Umbilical cord (tissue), 2 donors: ENCODE measurements around the gene COL20A1. TPM values are rescaled to one million over a fixed set of nuclear protein-coding genes. Genes with fewer than 3 reads are reported as not detected.
A peak's percentile ranks its signal among the peaks of the same experiment; 100 is the strongest.

Experiments used
- DNase-seq: peaks from one replicate; pipeline ENCODE4 v3.0.0-alpha.2; 2015; ENCODE audit warnings: low spot score
- total RNA-seq: library from RNA; depleted of rRNA; stranded (reverse); fragments of >200 nt; gene quantifications from one replicate; pipeline ENCODE4 v1.2.3, GENCODE V29; 2014; ENCODE audit warnings: low replicate concordance; ENCODE audit not compliant: insufficient read depth

COL20A1 gene
- total RNA-seq, 1 donor from 2014 or later, result 1.2 TPM

DNA sequence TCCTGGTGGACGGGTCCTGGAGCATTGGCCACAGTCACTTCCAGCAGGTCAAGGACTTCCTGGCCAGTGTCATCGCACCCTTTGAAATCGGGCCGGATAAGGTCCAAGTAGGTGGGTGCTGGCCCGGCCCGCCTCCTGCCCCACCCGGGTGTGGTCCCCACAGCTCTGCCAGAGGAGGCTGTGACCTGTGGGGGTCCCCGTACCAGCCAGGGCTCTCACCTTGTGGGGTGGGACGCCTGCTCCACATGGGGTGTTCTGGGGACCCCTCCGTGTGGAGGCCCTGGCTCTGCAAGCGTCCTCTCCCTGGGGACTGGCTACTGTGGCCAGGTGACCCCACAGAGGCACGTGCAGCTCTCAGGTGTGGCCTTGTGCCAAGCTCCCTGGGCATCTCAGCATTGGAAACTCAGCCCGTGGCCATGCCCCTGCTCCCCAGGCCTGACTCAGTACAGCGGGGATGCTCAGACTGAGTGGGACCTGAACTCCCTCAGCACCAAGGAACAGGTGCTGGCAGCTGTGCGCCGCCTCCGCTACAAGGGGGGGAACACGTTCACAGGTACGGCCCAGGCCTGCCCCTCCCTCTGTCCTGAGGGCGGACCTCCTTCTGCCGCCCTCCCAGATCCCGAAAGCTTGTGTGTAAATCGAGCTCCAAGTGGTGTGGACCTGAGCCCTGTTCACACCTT, 14.7 kb downstream of the COL20A1 start:
- DNase-seq, result no peak

DNA sequence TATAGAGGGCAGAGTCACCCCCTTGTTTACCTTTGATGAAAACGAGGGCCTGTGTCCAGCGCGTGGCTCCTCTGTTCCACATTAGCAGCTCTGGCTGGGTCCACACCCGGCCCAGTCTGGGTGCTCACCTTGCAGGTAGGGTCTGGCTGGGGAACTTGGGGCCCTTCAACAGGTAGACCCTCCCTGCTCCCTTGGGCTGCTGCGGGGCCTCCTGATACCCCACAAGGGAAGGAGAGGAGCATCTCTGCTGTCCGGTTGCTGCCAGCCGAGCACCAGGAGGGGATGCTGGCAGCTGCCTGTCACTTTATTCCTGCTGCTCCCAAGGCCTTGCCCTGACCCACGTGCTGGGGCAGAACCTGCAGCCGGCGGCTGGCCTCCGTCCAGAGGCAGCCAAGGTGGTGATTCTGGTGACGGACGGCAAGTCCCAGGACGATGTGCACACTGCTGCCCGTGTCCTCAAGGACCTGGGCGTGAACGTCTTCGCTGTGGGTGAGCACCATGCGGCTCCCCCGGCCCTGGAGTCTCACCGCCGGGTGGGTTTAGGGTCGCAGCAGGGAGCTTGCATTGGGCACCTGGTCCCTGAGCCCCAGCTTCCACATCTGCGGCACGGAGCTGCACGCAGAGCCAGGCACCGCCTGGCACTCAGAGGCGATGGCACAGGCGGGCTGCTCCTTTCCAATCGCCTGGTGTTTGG, 15.4 kb downstream of the COL20A1 start:
- DNase-seq, result no peak

DNA sequence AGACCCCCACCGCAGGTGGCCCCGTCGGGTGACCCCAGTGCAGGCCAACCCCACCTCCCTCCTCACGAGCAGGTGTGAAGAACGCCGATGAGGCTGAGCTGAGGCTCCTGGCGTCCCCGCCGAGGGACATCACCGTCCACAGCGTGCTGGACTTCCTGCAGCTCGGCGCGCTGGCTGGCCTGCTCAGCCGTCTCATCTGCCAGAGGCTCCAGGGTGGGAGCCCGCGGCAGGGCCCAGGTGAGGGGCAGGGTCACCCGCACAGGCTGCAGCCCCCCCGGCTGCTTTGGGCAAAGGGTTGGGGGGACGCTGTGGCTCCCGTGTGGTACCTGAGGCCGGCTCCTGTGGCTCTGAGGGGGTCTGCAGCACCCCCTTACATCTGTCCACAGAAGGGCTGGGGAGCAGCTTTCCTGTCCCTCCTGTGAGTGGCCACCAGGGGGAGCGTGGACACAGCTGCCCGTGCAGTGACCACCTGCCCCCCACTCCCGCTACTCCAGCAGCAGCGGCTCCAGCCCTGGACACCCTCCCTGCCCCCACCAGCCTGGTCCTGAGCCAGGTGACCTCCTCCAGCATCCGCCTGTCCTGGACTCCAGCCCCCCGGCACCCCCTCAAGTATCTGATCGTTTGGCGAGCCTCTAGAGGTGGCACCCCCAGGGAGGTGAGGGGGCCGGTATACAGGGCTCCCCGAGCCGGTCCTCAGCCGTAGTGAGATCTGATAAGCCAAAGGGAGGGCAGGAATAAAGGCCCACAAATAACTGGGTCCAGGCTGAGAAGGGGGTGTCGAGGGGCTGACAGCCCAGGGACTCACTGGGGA, 16.5 kb downstream of the COL20A1 start:
- no peak for DNase-seq

DNA sequence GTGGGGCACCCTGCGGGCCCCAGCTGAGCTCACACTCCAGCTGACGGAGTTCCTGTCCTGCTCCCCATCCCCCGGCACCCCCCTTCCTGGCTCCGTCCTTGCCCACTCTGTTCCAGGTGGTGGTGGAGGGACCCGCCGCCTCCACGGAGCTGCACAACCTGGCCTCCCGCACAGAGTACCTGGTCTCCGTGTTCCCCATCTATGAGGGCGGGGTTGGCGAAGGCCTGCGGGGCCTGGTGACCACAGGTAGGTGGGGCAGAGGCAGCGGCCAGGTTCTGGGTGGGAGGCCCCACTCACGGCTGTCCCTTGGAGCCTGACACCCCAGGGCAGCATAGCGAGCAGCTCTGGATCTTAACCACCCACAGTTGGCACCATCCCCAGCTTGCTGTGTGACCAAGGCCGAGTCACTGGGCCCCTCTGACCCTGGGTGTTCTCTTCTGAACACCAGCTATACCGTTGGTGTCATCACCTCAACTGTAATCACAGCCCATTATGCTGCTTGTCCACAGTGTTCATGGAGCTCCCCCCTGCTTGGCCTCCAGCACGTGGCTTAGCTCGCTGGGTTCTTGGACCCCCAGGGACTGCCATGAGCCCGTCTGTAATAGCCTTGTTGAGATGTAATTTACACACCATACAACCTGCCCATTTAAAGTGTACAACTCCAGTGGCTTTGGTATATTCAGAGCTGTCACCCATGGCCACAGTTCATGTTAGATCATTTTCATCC, 17.4 kb downstream of the COL20A1 start:
- DNase-seq, result no peak

DNA sequence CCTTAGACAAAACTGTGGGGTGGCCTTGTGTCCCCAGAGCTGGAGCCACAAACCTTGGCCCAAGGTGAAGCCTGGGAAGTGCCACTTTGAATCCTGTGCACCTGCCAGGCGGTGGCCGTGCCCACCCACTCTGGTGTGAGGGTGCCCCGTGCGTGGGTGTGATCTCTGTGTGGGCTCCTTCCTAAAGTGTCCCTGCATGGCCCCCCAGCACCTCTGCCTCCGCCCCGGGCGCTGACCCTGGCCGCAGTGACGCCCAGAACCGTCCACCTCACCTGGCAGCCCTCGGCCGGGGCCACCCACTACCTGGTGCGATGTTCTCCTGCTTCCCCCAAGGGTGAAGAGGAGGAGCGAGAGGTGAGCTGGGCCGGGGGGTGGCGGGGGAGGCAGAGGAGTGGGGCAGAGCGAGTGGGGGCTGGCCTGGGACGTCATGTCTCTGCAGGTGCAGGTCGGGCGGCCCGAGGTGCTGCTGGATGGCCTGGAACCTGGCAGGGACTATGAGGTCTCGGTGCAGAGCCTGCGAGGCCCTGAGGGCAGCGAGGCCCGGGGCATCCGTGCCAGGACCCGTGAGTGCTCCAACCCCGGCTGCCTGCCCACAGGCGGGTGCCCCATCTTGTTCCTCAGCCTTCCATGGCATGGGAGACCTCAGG, 18.3 kb downstream of the COL20A1 start:
- DNase-seq, result no peak

DNA sequence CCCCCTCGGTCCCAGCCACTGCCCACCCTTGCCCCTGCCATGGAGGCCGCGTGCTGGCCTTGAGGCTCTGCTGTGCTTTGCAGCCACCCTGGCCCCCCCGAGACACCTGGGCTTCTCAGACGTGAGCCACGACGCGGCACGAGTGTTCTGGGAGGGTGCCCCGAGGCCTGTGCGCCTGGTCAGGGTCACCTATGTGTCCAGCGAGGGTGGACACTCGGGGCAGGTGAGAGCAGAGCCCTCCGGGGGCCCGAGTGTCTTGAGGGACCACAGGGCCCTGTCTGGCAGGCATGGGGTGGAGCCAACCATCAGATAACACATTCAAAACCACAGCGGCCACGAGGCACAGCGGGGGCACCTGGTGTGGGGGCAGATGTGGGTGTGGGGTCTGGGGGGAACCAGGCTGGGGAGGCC, 18.9 kb downstream of the COL20A1 start:
- DNase-seq, result no peak

DNA sequence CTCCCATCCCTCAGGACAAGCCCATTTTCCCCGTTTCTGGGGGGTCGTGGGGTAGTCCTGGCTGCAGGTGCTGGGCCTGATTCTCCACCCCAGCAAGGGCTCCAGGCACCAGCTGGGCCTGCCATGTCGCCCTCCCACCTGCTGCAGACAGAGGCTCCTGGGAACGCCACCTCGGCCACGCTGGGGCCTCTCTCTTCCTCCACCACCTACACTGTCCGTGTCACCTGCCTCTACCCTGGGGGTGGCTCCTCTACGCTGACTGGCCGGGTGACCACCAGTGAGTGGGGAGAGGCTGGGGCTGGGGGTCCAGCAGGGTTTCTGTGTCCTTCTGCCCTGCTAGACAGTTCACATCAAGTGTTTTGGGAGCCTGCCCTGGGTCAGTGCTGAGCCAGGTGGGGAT, 19.3 kb downstream of the COL20A1 start:
- no peak for DNase-seq

DNA sequence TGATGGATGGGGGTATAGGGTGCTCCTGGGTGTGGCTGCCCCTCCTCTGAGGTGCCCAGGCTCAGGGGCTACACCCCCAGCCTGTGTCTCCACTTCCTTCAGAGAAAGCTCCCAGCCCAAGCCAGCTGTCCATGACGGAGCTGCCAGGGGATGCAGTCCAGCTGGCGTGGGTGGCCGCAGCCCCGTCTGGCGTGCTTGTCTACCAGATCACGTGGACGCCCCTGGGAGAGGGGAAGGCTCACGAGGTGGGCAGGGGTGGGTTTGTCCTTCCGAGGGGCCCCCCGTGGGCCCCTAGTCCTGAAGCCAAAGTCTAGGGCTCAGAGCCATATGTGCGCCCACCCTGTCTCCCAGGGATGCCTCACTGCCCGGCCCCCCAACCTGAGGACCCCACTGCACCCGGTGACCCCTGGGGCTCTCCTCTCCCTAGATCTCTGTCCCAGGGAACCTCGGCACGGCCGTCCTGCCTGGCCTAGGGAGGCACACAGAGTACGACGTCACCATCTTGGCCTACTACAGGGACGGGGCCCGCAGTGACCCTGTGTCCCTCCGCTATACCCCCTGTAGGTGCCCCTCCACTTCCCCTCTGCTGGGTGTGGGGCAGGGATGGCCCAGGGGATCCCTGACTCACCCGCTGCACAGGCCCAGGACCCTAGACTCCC, 19.8 kb downstream of the COL20A1 start:
- peak; percentile 40 for DNase-seq

DNA sequence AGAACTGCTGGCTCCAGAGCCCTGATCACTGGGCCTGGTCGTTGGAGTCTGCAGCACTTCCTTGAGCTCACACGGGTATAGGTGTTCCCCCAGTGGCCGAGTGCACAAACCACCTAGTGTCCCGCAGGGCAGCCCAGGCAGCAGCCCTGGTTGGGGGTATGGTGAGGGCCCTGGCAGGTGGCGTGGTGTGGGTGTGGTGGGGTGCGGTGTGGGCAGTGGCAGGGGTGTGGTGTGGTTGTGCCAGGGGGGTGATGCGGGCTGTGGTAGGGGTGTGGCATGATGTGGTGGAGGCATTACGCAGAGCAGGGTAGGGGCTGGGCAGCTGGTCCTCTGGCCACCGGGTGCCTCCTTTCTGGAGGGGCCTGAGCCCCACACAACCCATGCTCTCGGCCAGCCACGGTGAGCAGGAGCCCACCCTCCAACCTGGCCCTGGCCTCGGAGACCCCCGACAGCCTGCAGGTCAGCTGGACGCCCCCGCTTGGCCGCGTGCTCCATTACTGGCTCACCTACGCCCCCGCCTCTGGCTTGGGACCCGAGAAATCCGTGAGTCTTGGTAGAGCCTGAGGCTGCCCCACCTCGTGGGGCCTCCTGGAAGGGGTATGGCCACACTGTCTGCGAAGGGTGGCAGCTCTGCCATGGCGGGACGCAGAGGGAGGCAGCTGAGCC, 20.5 kb downstream of the COL20A1 start:
- no peak for DNase-seq

DNA sequence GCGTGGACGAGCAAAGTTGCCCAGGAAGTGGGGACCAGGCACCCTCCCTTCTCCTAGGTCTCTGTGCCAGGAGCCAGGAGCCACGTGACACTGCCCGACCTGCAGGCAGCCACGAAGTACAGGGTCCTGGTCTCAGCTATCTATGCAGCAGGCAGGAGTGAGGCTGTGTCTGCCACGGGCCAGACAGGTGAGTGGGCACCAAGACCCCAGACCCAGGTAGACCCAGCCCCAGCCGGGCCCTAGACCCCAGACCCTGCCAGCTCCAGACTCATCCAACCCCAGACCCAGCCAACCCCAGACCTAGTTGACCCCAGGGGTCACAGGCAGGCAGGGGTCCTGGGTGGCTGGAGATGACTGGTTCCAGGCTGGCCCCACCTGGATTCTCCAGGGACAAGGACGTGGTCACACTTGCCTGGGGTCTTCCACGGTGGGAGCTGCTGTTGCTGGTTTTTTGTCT, 21.1 kb downstream of the COL20A1 start:
- no peak for DNase-seq

DNA sequence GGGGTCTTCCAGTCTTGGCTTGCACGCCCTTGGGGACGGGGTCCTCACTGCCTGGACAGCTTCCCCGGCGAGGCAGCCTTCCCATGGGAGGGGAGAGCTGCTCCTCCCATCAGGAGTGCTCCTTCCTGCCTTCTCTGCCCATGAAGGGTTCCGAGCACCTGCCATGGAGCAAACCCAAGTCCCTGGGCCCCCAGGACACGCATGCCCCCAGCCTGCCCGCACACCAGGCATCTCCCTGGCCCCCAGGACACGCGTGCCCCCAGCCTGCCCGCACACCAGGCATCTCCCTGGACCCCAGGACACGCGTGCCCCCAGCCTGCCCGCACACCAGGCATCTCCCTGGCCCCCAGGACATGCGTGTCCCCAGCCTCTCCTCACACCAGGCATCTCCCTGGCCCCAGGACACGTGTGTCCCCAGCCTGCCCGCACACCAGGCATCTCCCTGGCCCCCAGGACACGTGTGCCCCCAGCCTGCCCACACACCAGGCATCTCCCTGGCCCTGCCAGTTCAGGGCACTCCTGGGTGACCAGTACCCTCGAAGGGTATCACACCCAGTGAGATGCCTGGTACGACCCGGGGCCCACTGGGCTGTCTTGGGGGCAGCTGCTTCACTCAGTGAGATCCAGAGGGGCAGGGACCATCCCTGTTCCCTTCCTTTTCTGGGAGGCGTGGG, 21.7 kb downstream of the COL20A1 start:
- no peak for DNase-seq

DNA sequence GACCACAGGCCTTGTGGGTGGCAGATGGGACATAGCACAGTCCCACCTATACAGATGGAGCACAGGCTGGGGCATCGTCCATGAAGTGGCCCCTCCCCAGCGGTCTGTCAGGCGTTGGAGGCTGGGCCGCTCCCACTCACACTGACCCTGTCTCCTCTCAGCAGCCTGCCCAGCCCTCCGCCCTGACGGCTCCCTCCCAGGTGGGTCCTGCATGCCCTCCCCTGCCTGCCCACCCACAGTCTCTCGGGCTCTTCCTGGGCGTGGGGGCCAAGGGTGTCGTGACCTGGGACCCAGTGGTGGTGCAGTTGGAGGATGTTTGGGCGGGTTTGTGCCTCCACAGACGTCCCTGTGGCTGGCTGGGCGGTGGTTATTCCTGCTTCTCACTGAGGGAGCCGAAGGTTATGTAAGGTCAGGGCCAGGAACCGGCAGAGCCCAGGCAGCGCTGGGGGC, 22.3 kb downstream of the COL20A1 start:
- no peak for DNase-seq

DNA sequence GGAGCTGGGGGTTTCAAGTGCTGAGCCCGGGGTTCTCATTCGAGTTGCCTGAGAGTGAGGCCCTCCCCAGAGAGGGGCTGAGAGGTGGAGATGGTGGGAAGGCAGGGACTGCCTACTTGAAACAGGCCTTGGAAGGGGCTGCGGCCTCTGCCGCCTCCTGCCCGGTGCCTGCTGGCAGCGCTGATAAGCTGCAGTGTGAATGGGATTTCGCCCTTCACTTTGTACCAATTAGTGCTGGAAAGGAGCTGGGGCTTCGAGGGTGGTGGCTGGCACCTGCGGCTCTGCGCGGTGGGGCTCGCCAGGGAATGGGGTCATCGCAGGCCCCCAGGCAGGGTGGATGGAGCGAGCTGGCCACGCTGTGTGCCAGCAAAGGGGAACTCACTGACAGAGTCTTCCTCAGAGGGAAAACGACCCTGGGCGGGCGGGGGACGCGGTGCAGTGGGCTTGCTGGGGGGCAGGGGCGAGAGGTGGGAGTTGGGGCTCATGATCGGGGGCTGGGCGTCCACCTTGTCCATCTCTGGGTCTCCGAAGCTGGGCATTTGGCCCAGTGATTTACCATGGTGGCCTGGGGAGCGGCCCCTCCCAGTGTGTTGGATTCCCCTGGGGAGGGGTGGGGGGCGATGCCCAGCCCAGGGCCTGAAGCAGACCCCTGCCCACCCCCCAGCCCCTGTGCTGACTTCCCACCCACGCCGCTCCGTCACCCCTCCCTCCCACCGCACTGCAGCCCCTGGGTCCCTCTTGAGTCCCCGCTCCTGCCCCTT, 22.9 kb downstream of the COL20A1 start:
- no peak for DNase-seq

DNA sequence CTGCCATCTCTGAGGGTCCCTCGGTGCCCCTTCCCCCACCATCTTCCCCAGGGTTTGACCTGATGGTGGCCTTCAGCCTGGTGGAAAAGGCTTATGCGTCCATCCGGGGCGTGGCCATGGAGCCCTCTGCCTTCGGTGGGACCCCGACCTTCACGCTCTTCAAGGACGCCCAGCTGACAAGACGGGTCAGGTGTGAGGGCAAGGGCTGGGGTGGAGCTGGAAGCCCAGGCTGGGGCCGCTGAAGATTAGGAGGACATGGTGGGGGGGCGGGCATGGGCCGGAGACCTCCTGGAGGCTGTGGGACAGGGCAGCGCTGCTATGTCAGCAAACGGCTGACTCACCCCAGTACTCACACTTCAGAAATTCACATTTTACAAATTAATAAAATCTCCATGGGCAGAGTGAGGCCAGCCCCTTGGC, 23.5 kb downstream of the COL20A1 start:
- no peak for DNase-seq

DNA sequence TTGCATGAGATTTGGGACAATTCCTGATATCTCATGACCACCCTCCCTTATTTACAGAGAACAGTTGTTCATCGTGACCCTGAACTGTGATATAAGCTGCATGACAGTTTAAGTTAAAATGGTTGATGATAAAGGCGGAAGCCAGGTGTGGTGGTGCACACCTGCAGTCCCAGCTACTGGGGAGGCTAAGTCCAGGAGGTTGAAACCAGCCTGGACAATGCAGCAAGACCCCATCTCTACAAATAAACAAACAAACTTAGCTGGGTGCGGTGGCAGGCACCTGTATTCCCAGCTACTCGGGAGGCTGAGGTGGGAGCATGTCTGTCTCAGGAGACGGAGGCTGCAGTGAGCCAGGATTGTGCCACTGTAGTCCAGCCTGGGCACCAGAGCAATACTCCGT, 24.1 kb downstream of the COL20A1 start:
- no peak for DNase-seq

DNA sequence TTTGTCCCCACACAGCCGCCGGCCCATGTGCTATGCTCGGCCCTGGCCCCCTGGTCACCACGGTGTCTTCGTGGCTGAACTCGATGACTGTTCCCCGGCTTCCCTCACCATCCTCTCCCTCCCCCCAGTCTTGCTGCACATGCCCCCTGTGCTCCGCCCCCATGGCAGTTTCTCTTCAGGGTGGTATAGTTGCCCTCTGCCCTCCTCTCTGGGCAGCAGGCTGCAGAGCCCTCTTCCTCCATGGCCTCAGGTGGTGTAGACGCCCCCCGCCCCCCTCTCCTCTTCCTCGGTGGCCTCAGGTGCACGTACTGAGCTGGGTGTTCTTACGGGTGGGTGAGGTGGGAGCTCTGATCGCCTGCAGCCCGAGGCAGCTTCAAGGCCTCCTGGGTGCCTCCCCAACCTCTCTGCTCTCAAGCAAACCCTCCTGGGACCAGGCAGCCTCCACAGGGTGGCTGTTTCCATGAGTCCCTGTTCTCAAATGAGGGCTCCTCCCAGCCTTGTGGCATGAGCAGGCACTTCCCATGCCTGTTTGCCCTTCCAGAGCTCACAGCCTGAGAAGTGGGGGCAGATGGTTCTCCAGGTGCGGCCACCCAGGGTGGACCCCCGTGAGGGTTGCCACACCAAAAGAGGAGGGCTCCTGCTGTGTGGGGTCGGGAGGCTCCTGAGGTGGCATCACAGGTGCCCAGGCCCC, 24.8 kb downstream of the COL20A1 start:
- DNase-seq, result no peak

DNA sequence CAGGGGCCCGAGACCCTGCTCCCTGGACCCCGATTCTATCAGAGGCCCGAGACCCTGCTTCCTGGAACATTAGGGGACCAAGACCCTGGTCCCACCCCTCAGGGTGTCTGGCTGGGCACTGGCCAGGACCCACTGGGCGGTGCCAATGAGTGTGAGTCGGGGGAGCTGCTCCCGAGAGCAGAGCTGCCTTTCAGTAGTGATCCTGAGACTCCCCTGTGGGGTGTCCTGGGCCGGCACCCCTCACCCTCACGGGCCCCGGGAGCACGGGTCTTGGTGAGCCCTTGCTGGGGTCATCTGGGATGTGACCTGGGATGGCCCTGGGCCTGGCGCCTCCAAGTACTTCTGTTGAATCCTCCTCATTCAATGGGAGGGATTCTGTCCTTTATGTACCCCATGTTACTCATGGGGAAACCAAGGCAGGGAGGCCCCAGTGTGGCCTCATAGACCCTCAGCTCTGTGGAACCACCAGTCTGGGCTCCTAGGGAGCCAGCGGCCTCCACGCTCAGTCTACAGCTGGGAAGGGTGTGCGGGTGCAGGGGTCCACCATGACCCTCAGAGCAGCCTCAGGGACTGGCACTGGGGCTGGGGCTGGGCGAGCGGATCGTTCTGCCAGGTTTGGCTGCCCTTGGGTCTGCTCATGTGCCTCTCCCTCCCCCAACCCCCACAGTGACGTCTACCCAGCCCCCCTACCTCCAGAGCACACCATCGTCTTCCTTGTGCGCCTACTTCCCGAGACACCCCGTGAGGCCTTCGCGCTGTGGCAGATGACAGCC, 25.6 kb downstream of the COL20A1 start:
- DNase-seq, result no peak
